IPS DF 6.9 (cell line): Measurements from ENCODE around the gene WDR86.

Experiments used
- DNase-seq: peaks from one replicate; pipeline ENCODE4 v3.0.0-alpha.2; 2013; ENCODE audit warnings: low read depth, low spot score
- H3K27ac ChIP-seq: one replicate; pipeline ENCODE4 v1.5.1; 2013; ENCODE audit warnings: low read length, control low read depth
- H3K27me3 ChIP-seq: 2 replicates; pipeline ENCODE4 v1.6.1; 2013; ENCODE audit warnings: mild to moderate bottlenecking, low read length; ENCODE audit not compliant: control insufficient read depth, insufficient read depth
- H3K36me3 ChIP-seq: 2 replicates; pipeline ENCODE4 v1.6.1; 2013; ENCODE audit warnings: low read length; ENCODE audit not compliant: control insufficient read depth, insufficient read depth
- H3K4me1 ChIP-seq: 2 replicates; pipeline ENCODE4 v1.6.1; 2013; ENCODE audit warnings: low read length; ENCODE audit not compliant: control insufficient read depth, insufficient read depth
- H3K4me3 ChIP-seq: 2 replicates; pipeline ENCODE4 v1.5.1; 2013; ENCODE audit warnings: mild to moderate bottlenecking, low read length
- H3K9me3 ChIP-seq: 2 replicates; pipeline ENCODE4 v1.6.1; 2013; ENCODE audit warnings: low read length, inconsistent platforms; ENCODE audit not compliant: control insufficient read depth, insufficient read depth
- WGBS: extraction: QIAGEN DNeasy Blood & Tissue Kit; methylation state at CpG from one replicate; pipeline ENCODE4 v1.1.7; 2013; ENCODE audit warnings: mixed read lengths, missing lambda C conversion rate; ENCODE audit not compliant: insufficient read length, insufficient coverage; 5-methylcytosine and 5-hydroxymethylcytosine counted together

The WDR86 gene

GRCh38 chr7:151367284-151367683 lies 42.6 kb downstream of the WDR86 start:
- DNase-seq = no peak
- H3K27ac ChIP-seq = no peak overlapping the region
- no peaks in the 10 kb centered on the region for H3K27me3 ChIP-seq
- no peaks in the 10 kb centered on the region for H3K4me1 ChIP-seq
- no CpG with 5 or more reads among the region's 4 CpGs for WGBS
- H3K36me3 ChIP-seq = no peaks in the 10 kb centered on the region
- no peak overlapping the region for H3K4me3 ChIP-seq
- no peaks in the 10 kb centered on the region for H3K9me3 ChIP-seq

- Histone ChIP-seq H3K27ac (no peak overlapping the region), H3K9me3 (no peaks in the 10 kb centered on the region), H3K27me3 (no peaks in the 10 kb centered on the region), H3K36me3 (no peaks in the 10 kb centered on the region), H3K4me3 (no peak overlapping the region), H3K4me1 (no peaks in the 10 kb centered on the region)
- no CpG with 5 or more reads among the region's 5 CpGs for WGBS
- no peak for DNase-seq
These were observed 43.0 kb downstream of the WDR86 start for GRCh38 chr7:151366880-151367222.

GRCh38 chr7:151366166-151366879 lies 43.5 kb downstream of the WDR86 start:
- H3K36me3 ChIP-seq = no peaks in the 10 kb centered on the region
- no peaks in the 10 kb centered on the region for H3K4me1 ChIP-seq
- WGBS = no CpG with 5 or more reads among the region's 9 CpGs
- DNase-seq = no peak
- no peaks in the 10 kb centered on the region for H3K9me3 ChIP-seq
- H3K27me3 ChIP-seq = no peaks in the 10 kb centered on the region
- H3K27ac ChIP-seq = no peak overlapping the region
- H3K4me3 ChIP-seq = no peak overlapping the region

- no peaks in the 10 kb centered on the region for H3K27me3 ChIP-seq
- no peaks in the 10 kb centered on the region for H3K9me3 ChIP-seq
- H3K36me3 ChIP-seq = peaks cover 2% of the 10 kb centered on the region; the same call in 1 of the 2 replicates
- WGBS = no CpG with 5 or more reads among the region's 1 CpG
- H3K4me3 ChIP-seq = no peak overlapping the region
- DNase-seq = no peak
- H3K4me1 ChIP-seq = no peaks in the 10 kb centered on the region
- H3K27ac ChIP-seq = no peak overlapping the region
These were observed 46.7 kb downstream of the WDR86 start for GRCh38 chr7:151363182-151363581.

DNA sequence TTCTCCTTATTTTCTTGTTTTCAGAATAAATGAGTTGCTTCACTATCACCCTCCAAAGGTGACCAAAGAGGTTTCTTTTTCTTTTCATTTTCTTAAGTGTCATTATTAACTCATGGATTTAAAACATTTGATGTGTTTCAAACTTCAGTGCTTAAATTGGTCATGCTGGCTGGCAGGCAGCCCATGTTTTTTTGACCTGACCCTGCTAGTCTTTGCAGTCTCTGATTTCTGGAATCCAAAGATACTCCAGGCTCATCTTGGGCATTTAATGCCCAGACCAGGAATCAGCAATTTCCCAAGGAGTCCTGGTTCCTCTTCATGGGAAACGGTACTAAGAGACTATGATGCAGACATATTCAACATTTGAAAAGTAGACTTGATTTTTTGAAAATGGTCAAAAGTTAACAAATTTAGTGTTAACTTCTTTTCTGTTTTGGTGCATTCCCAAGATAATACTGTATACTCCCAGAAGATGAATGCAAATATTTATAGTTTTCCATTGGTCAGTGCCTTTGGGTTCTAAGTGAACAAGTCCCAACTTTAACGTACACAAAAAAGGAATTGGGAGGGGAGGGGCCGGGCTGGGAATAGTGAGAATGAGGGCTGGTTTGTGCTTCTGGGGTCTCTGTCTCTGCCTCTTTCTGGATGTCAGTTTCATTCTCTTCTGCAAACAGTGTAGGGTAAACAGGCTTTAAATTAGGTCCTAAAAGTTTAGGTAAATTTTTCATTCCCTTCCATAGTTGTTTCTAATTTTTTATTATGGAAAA lies 48.5 kb downstream of the WDR86 start:
- no CpG with 5 or more reads among the region's 3 CpGs for WGBS
- no peak for DNase-seq

DNA sequence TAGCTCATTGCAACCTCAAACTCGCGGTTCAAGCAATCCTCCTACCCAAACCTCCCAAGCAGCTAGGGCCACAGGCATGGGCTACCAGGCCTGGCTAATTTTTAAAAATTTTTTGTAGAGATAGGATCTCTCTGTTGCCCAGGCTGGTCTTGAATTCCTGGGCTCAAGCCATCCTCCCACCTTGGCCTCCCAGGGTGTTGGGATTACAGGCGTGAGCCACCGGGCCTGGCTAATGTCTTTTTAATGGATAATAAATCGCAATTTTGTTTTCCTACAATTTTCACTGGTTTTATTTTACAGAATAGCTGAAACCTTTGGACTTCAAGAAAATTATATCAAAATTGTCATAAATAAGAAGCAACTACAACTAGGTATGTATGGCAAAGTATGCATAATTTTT lies 57.3 kb downstream of the WDR86 start:
- H3K27ac ChIP-seq = no peak overlapping the region
- H3K36me3 ChIP-seq = peaks cover 13% of the 10 kb centered on the region

More for the DNA sequence above, 48.5 kb downstream of the WDR86 start:
- Histone ChIP-seq H3K36me3 (peaks cover 4% of the 10 kb centered on the region), H3K27me3 (no peaks in the 10 kb centered on the region), H3K4me3 (no peak overlapping the region), H3K4me1 (no peaks in the 10 kb centered on the region), H3K27ac (no peak overlapping the region), H3K9me3 (no peaks in the 10 kb centered on the region)

DNA sequence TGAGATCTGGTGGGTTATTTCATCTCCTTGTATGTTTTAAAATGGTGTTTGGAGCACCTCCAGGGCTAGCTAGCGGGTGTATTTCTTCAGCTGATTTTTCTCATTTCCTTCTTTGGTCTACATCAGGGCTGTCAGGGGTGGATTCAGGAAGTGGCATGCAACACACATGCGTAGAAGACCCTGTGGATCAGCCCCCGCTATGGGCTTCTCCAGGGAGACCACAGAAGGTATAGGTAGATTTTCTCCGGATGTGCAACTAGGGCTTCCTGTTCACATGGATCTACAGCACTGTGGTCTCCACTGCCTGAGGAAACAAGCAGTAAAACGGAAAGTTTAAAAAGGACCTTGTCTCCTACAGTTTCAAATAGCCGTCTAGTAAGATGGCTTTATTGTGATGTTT lies 57.9 kb downstream of the WDR86 start:
- no CpG with 5 or more reads among the region's 6 CpGs for WGBS
- Histone ChIP-seq H3K9me3 (no peaks in the 10 kb centered on the region), H3K27ac (no peak overlapping the region), H3K27me3 (no peaks in the 10 kb centered on the region), H3K4me3 (no peak overlapping the region), H3K36me3 (peaks cover 13% of the 10 kb centered on the region), H3K4me1 (no peaks in the 10 kb centered on the region)
- DNase-seq = no peak

More for the DNA sequence above, 57.3 kb downstream of the WDR86 start:
- no peaks in the 10 kb centered on the region for H3K9me3 ChIP-seq
- no peaks in the 10 kb centered on the region for H3K4me1 ChIP-seq
- DNase-seq = no peak
- no peaks in the 10 kb centered on the region for H3K27me3 ChIP-seq
- no peak overlapping the region for H3K4me3 ChIP-seq
- WGBS = no CpG with 5 or more reads among the region's 5 CpGs

DNA sequence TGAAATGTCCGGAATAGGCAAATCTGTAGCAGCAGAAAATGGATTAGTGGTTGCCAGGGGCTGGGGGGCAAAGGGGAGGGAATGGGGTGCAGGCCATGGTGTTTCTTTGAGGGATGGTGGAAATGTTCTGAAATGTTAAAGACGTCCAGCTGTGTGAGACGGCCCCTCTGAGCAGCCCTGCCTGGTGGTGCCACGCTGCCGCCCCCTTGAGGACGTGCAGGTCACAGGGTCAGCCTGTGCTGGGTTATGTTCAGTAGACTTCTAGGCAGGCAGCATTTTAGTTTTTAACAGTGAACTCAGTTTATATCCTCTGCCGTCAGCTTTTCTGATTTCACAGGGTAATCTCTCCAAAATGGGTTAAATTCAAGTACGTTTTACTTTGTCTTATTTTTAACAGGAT lies 58.8 kb downstream of the WDR86 start:
- WGBS = no CpG with 5 or more reads among the region's 8 CpGs
- H3K9me3 ChIP-seq = no peaks in the 10 kb centered on the region
- H3K36me3 ChIP-seq = peaks cover 13% of the 10 kb centered on the region; the same call in 1 of the 2 replicates
- DNase-seq = no peak
- no peaks in the 10 kb centered on the region for H3K4me1 ChIP-seq
- H3K4me3 ChIP-seq = no peak overlapping the region
- H3K27ac ChIP-seq = no peak overlapping the region
- no peaks in the 10 kb centered on the region for H3K27me3 ChIP-seq

DNA sequence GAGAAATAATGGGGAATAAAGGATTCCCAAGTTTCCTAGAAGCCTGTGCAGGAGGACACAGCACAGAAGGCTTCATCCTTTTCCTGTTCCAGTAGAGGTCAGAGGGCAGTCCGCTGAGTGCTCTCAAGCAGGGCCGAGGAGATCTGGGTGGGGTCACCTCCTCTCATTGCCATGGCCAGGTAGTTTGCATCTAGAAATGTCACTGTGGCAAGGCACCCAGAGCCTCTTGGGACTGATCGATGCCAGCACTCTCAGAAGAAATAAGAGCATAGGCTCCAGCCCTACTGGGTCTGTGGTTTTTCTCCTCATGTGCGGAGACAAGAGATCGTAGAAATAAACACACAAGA lies 60.4 kb downstream of the WDR86 start:
- no CpG with 5 or more reads among the region's 5 CpGs for WGBS
- Histone ChIP-seq H3K4me1 (no peaks in the 10 kb centered on the region), H3K36me3 (peaks cover 13% of the 10 kb centered on the region; the same call in 1 of the 2 replicates), H3K4me3 (no peak overlapping the region), H3K27ac (no peak overlapping the region), H3K27me3 (no peaks in the 10 kb centered on the region), H3K9me3 (no peaks in the 10 kb centered on the region)
- no peak for DNase-seq

DNA sequence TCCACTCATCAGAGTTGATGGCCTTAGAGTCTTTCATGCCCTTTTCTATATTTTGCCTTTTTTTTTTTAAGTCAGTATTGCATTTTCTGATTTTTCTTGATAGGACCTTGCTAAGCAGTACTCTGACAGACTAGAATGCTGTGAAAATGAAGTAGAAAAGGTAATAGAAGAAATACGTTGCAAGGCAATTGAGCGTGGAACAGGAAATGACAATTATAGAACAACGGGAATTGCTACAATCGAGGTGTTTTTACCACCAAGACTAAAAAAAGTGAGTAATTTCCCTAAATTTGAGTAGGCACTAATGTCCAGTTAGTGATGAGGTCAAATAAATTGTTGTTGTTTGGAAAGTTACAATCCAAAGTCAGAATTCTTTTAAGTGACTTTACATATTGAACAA lies 60.9 kb downstream of the WDR86 start:
- no peak for DNase-seq
- Histone ChIP-seq H3K27ac (no peak overlapping the region), H3K36me3 (peaks cover 13% of the 10 kb centered on the region; the same call in 1 of the 2 replicates), H3K27me3 (no peaks in the 10 kb centered on the region), H3K4me3 (no peak overlapping the region), H3K9me3 (no peaks in the 10 kb centered on the region), H3K4me1 (no peaks in the 10 kb centered on the region)
- WGBS = no CpG with 5 or more reads among the region's 4 CpGs
